A549 treated with CORT108297 at 1 μM for 4 hours (cell line): ENCODE data around the gene ACSS3. TPM values are rescaled to one million over a fixed set of nuclear protein-coding genes. Genes with fewer than 3 reads are reported as not detected.

ENCODE experiments used
- total RNA-seq: library from RNA; stranded (reverse); fragments of 200-300 nt; extraction: Qiagen RNA extraction; gene quantifications from 5 replicates; pipeline ENCODE4 v1.2.3, GENCODE V29; 2022

The ACSS3 gene
- 0.05 to 0.15 TPM (median 0.06 TPM) in 3 of 5 replicates, not detected in the others for total RNA-seq

GRCh38 chr12:81077686-81078441, at the start of gene ACSS3:
ACSS3 (plus strand) TSS chr12:81078079; CDS start chr12:81078121, 42 bp downstream.

Other genes starting within 250 kb of the ACSS3 start
- 0.25 to 0.51 TPM (median 0.33 TPM) in 5 replicates for gene LIN7A, start 140.1 kb upstream of the ACSS3 start, total RNA-seq